ENCODE results near the gene RAB4B.
"Not testable (repeated sequence)": the region's sequence is repeated elsewhere in the genome, so short reads cannot be mapped to it uniquely, and the experiment has no call there.

Gene RAB4B

DNA sequence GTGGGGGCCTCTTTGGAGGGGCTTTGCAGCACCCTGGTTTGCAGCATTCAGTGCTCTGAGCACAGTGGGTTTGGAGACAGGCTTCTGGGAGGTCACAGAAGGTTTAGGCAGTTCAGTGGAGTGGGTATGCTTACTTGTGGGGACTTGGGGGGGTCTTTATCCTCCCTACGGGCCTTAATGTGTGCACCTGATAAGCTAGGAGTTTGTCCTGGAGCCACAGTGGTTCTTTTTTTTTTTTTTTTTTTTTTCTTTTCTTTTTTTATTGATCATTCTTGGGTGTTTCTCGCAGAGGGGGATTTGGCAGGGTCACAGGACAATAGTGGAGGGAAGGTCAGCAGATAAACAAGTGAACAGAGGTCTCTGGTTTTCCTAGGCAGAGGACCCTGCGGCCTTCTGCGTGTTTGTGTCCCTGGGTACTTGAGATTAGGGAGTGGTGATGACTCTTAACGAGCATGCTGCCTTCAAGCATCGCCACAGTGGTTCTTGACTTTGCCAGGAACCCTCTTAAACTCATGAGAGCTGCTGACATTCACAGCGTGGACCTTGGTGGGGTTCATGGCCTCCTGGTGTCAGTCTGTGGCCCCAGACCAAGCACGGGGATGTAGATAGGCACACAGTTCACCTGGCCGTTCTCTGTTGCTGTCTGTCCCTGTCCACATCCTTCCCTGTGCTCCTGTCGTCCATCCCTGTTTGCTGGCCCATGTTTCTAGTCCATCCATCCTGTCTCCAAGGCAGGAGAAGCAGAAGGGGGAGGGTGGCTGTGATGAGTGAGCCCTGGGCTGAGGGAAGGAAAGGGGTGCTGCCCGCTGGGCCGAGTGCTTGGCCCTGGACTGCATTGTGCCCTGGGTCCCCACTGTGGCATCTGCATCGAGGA lies 23.6 kb downstream of the RAB4B start:
- DNase-seq (ENCODE audit: insufficient read length, low spot score) (no peak), FAIRE-seq (no peak)

DNA sequence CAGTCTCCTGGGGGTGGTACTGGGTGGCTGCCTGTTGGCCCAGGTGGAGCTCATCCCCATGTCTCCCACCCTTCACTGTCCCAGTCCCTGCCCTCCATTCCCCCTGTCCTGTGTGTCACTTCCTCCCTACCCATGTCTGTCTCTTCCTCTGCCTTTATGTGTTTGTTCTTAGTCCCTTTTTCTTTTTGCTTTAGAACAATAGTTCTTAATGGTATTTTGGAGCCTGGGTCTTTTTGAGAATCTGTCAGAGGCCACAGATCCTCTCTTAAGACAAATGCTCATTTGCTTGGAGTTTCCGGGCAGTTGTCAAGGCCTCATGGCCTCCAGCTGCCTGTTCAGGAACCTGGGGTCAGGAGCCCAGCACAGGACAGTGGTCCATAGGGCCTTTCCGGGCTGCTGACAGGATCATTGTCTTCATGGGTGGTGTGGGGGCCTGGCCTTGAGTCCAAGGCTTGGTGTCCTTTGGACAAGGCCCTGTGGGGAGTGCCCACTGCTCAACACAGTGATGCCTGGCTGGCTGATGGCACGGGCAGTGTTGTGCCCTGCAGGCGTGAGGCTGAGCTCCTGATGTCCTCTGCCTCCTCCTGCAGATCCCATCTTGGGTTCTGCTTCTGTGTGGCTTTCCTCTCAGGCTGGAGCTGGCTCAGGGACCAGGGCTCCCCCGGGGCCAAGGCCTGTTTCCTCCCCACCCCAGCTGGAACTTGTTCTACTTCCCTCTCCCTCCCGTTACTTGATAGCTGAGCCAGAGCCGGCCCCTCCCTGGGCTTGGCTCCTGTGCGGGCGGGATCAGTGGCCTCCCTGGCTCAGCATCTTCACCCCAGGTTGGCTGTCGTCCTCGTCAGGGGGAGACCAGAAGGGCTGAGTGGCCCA lies 24.5 kb downstream of the RAB4B start:
- DNase-seq (ENCODE audit: insufficient read length, low spot score) = no peak
- no peak for FAIRE-seq

DNA sequence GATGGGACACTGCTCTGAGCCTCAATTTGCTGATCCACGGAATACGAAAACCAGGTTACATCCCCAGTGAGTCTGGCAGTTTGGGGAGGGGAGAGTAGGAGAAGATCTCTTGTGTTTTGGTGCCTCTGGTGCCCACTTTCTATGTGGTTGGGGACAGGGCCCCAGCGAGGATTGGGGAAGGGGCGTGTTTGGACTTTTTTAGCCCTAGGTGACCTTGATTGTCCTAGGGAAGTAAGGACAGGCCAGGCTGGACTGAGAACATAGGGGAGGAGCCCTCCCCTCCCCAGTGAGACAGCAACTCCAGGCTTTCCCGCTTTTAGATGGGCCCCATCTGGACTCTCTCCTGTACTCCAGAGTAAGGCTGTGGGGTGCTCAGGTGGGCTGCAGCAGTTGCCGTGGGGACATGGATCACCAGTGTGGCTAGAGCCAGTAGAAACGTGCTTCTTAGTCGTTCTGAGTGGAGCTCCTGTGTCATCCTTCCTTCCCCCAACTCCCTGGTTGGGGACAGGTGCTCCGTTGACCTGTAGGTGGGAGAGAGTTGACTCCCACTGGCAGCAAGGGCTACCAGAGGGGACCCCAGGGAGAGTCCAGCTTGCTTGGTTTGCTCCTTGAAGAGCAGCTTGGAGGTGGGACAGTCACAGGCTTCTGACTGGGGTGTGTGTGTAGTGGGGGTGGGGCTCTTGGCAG lies 25.3 kb downstream of the RAB4B start:
- DNase-seq (ENCODE audit: insufficient read length, low spot score) (no peak), FAIRE-seq (peak; percentile 28)

- DNase-seq (ENCODE audit: insufficient read length, low spot score) (peak; percentile 32), FAIRE-seq (peak; percentile 93)
Observed at GRCh38 chr19:40803857-40804782, 26.1 kb downstream of the RAB4B start.

DNA sequence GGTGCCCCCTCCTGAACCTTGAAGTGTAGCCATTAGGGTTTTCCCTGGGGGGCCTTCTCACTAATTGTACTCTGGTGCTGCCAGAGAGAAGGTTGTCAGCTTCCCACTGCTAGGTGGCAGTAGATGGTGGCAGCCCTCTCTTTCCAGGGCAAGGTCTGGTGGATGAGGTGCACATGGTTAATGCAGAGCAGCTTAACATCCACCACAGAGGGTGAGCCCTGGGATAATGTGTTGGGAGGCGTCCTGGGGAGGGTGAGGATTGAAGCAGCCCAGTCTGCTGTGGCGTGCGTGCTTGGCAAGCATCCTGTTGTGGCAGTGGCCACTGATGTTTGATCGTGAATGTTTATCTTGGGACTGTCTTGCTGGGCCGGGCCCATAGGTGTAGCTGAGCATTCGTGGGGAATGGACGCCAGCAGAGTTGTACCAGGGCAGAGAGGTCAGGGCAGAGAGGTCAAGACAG lies 26.8 kb downstream of the RAB4B start:
- DNase-seq (ENCODE audit: insufficient read length, low spot score) = no peak
- FAIRE-seq = no peak

DNA sequence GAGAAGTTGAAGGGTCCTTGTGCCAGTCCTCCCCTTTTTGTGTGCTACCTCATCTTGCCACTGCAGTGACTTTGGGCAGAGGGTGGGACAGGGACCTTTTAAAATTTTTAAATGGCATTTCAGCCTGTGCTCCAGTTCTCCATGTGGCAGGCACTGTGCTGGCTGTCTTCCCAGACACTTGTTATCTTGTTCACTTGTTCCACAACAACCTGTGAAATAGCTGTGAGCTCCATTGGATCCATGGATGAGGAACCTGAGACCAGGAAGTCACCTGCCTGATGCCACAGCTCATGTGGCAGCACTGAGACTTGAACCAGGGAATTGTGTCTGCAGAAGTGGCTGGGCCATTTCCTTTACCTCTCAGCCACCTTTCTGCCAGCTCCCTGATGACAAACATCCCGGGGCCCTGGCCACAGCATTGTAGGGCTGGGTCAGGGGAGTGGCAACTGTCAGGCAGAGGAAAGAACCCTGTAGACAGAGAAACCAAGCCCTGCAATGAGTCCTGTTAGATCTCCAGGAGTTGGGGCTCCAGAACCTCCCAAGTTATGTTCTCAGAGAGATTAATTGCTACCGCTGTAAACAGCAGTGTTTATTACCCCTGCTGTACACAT lies 27.3 kb downstream of the RAB4B start:
- FAIRE-seq (no peak), DNase-seq (ENCODE audit: insufficient read length, low spot score) (no peak)

DNA sequence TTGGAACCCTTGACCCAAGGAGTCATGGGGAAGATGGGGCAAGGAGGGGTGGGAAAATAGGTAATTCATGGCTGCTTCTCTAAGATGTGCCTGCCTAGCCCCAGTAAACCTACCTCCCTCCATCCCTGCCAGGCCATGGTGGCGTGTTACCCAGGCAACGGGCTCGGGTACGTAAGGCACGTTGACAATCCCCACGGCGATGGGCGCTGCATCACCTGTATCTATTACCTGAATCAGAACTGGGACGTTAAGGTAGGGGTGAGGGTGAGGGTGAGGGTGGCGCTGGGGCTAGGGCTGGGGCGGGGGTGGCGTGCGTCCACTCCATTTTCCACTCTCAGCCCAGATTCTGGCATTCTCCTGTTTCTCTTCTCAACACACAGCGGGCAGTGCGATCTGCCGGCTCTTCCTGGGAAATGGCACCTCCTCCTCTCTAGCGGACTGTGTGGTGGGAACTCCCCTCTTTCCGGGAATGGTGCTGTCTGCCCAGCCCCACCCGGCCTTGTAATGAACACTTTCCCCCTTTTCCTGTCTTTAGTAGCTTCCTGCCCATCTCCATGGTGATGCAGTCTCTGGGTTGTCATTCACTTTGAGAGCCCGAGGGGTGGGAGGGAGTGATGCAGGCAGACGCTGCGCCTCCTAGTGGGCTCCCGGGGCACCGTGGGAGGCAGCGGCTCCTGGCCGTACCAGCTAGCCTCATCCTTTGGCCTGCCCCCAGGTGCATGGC lies 28.5 kb downstream of the RAB4B start:
- peak; percentile 75 for DNase-seq (ENCODE audit: insufficient read length, low spot score)
- FAIRE-seq = peak; percentile 66

DNA sequence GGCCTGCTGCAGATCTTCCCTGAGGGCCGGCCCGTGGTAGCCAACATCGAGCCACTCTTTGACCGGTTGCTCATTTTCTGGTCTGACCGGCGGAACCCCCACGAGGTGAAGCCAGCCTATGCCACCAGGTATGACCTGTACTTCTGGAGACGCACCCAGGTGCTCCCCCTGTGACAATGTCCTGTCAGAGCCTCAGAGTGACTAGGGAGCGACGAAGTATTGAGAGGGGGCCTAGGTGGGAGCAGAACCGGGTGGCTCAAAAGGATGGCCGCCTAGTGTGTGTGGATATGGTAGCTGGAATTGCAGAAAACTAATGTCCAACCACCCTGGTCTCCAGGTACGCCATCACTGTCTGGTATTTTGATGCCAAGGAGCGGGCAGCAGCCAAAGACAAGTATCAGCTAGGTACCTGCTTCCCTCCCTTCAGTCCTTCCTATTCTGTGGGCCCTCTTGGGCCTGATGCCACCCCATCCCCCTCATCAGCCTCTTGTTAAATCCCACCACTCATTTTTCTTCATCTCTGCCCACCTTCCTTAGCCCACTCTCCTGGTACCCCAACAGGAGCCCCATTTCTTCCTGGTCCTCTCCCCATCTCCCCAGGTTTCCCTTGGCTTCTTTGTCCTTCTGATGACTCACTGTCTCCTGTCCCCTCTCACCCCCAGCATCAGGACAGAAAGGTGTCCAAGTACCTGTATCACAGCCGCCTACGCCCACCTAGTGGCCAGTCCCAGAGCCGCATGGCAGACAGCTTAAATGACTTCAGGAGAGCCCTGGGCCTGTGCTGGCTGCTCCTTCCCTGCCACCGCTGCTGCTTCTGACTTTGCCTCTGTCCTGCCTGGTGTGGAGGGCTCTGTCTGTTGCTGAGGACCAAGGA lies 29.3 kb downstream of the RAB4B start:
- no peak for FAIRE-seq
- DNase-seq (ENCODE audit: insufficient read length, low spot score) = no peak

DNA sequence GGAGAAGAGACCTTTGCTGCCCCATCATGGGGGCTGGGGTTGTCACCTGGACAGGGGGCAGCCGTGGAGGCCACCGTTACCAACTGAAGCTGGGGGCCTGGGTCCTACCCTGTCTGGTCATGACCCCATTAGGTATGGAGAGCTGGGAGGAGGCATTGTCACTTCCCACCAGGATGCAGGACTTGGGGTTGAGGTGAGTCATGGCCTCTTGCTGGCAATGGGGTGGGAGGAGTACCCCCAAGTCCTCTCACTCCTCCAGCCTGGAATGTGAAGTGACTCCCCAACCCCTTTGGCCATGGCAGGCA lies 29.9 kb downstream of the RAB4B start:
- FAIRE-seq = no peak

GRCh38 chr19:40808497-40808896 lies 30.4 kb downstream of the RAB4B start:
- no peak for DNase-seq (ENCODE audit: insufficient read length, low spot score)

More for the DNA sequence above, 29.9 kb downstream of the RAB4B start:
- DNase-seq (ENCODE audit: insufficient read length, low spot score) = no peak

DNA sequence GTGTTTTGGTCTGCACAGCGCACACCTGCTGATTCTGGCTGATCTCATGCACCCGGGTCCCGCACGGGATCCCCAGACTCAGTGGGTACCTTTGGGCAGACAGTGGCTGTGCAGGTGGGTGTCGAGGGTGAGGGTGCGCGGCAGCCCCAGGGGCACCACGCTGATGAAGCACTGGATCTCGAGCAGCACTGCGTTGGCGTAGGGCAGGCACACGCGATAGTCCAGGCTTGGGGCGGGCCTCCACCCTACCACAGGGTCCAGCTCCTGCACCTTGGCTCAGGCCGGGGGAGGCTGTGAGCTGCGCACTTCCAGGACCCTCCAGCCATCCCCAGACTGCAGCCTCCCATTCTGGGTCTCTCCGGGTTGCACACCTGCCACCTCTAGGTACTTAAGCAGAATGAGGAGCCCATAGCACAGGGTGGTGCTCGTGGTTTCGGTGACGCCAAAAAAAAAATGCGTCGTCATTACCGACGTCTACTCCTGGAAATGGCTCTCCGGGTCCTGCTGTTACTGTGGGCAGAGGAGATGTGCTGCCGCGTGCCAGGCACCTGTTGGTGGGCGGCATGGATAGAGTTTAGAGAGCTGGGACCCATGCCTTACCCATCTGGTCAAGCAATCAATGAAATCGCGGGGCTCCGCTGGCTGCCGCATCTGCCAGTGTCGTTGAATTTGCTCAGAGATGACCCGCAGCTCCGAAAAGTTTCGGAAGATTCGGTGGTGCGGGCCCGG lies 31.5 kb downstream of the RAB4B start:
- no peak for DNase-seq (ENCODE audit: insufficient read length, low spot score)
- FAIRE-seq = no peak

More at GRCh38 chr19:40808497-40808896, 30.4 kb downstream of the RAB4B start:
- FAIRE-seq = no peak

DNA sequence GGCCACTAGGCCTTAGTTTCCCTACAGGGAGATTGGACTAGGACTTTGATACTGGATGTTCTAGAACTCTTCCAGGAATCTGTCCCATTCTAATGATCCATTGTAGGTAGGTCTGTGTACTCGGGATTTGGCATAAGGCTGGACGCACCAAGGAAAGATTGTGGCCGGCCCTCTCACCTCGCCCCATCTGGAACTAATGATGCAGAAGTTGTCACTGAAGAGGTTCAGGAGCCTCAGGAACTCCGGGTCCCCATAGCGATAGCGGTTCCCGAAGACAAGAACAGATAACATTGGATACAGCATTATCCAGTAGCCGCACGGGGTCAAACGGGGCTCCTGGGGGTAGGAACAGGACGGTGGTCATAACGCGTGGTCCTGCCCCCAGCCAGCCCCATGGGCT lies 32.1 kb downstream of the RAB4B start:
- DNase-seq (ENCODE audit: insufficient read length, low spot score) = no peak
- FAIRE-seq = no peak

GRCh38 chr19:40810649-40811408 lies 32.8 kb downstream of the RAB4B start:
- FAIRE-seq = peak; percentile 84
- DNase-seq (ENCODE audit: insufficient read length, low spot score) = not testable (repeated sequence)

GRCh38 chr19:40811478-40812341 lies 33.7 kb downstream of the RAB4B start:
- FAIRE-seq (no peak), DNase-seq (ENCODE audit: insufficient read length, low spot score) (no peak)

DNA sequence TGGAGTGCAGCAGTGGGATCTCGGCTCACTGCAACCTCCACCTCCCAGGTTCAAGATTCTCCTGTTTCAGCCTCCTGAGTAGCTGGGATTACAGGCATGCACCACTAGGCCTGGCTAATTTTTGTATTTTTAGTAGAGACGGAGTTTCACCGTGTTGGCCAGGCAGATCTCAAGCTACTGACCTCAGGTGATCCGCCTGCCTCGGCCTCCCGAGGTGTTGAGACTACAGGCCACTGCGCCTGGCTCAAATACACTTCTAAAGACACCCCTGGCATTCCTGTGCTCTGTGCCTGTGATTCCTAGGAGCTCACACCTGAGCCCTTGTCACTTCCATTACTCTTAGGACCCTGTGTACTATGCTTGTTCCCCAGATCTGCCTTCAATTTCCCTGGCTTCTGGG lies 34.5 kb downstream of the RAB4B start:
- not testable (repeated sequence) for FAIRE-seq; DNase-seq (ENCODE audit: insufficient read length, low spot score)

DNA sequence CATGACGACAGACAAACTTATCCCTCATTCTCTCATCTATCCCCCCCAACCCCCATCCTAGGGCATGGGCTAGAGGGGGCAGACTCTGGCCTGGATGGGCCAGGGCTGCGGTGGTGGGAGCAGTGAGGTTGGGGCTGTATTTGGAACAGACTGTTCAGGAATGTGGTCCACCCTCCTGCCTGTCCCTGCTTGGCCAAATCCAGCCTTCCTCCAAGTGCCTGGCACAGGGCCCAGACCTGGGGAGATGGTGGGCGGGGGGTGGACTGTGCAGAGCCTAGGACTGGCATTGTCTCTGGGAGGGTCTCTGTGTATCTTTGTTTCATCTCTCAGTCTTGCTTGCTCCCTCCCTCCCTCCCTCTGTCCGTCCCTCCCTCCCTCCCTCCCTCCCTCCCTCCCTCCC lies 35.1 kb downstream of the RAB4B start:
- no peak for FAIRE-seq
- DNase-seq (ENCODE audit: insufficient read length, low spot score) = no peak

All from GM19239 (cell line).